OCI-LY1 (cell line): ENCODE results near the gene ARHGEF28.

Experiments
- H2AFZ ChIP-seq: fragments of 200-600 bp; sonication (generic), shearing (Covaris generic); 2 replicates; pipeline ENCODE4 v1.6.0; 2014; ENCODE audit warnings: antibody characterized with exemption, mild to moderate bottlenecking, low read length
- H3F3A ChIP-seq: fragments of 200-600 bp; sonication (generic), shearing (Covaris generic); 2 replicates; pipeline ENCODE4 v1.6.0; 2014; ENCODE audit warnings: mild to moderate bottlenecking, antibody characterized with exemption, low read length, moderate library complexity; ENCODE audit not compliant: insufficient read depth
- H3K27ac ChIP-seq: fragments of 200-600 bp; sonication (generic); 2 replicates; pipeline ENCODE4 v1.5.1; 2014; ENCODE audit warnings: low read length, mixed run types, mild to moderate bottlenecking, low read depth; ENCODE audit not compliant: poor library complexity, severe bottlenecking
- H3K27me3 ChIP-seq: fragments of 200-600 bp; sonication (generic); 2 replicates; pipeline ENCODE4 v1.6.0; 2014; ENCODE audit warnings: antibody characterized with exemption, mild to moderate bottlenecking, low read length, moderate library complexity; ENCODE audit not compliant: insufficient read depth
- H3K36me3 ChIP-seq: fragments of 200-600 bp; sonication (generic); 2 replicates; pipeline ENCODE4 v1.6.1; 2014; ENCODE audit warnings: mild to moderate bottlenecking, antibody characterized with exemption, low read length, moderate library complexity, mixed read lengths; ENCODE audit not compliant: insufficient read depth
- H3K4me1 ChIP-seq: fragments of 200-600 bp; sonication (generic); 2 replicates; pipeline ENCODE4 v1.5.1; 2014; ENCODE audit warnings: mild to moderate bottlenecking, low read length, moderate library complexity; ENCODE audit not compliant: insufficient read depth, severe bottlenecking
- H3K4me2 ChIP-seq: fragments of 200-600 bp; sonication (generic), shearing (Covaris generic); 2 replicates; pipeline ENCODE4 v1.6.1; 2014; ENCODE audit warnings: low read length
- H3K4me3 ChIP-seq: fragments of 200-600 bp; sonication (generic); 2 replicates; pipeline ENCODE4 v1.5.1; 2014; ENCODE audit warnings: low read length, low read depth, mild to moderate bottlenecking, mixed read lengths; ENCODE audit not compliant: poor library complexity, severe bottlenecking
- H3K79me2 ChIP-seq: fragments of 200-600 bp; shearing (Covaris generic); 2 replicates; pipeline ENCODE4 v1.6.1; 2016; ENCODE audit warnings: mixed run types, low read length, mixed read lengths; ENCODE audit not compliant: insufficient read depth
- H3K9ac ChIP-seq: fragments of 200-600 bp; sonication (generic), shearing (Covaris generic); 2 replicates; pipeline ENCODE4 v1.6.1; 2014; ENCODE audit warnings: mild to moderate bottlenecking, low read length, mixed read lengths
- H3K9me2 ChIP-seq: fragments of 200-600 bp; sonication (generic), shearing (Covaris generic); 2 replicates; pipeline ENCODE4 v1.6.1; 2014; ENCODE audit warnings: low read depth, mild to moderate bottlenecking, low read length, mixed read lengths
- H3K9me3 ChIP-seq: fragments of 200-600 bp; shearing (Covaris generic); 2 replicates; pipeline ENCODE4 v1.6.1; 2014; ENCODE audit warnings: low read length, mixed read lengths
- H4K20me1 ChIP-seq: fragments of 200-600 bp; sonication (generic), shearing (Covaris generic); 2 replicates; pipeline ENCODE4 v1.6.0; 2016; ENCODE audit warnings: mild to moderate bottlenecking, low read length; ENCODE audit not compliant: insufficient read depth
- CTCF ChIP-seq: fragments of 200-600 bp; sonication (generic), shearing (Covaris generic); IDR thresholded peaks from 2 replicates; pipeline ENCODE4 v1.5.1; 2017; ENCODE audit warnings: mild to moderate bottlenecking, antibody characterized with exemption, low read length, moderate library complexity, mixed read lengths
- EZH2 ChIP-seq: fragments of 200-600 bp; sonication (generic), shearing (Covaris generic); IDR thresholded peaks from 2 replicates; pipeline ENCODE4 v1.8.0; 2017; ENCODE audit warnings: borderline replicate concordance, mixed run types, mild to moderate bottlenecking, antibody characterized with exemption, low read length, moderate library complexity, mixed read lengths

ARHGEF28 gene

DNA sequence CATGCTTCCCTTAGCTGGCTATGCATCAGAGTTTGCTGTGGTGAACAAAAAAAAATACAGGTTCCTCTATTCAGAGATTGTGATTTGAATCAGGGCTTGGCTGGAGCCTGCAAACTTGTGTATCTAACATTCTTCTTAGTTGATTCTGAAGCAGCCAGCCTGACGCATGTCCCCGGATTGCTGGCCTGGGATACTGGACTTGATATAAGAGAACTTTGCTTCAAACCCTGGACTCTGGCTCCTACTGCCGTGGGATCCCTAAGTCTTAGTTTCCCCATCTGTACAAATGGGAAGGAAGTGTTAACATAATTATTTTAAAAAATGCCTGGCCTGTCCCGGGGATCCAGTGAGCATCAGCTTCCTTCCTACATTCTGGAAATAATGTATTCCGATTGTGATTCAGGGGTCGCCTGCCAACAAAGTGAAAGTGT lies 292.8 kb downstream of the ARHGEF28 start:
- no peak overlapping the region for H2AFZ ChIP-seq
- H3K9ac ChIP-seq, result no peak overlapping the region
- no peak overlapping the region for H3K4me3 ChIP-seq
- no peaks in the 10 kb centered on the region for H3K36me3 ChIP-seq
- H3K9me3 ChIP-seq, result no peaks in the 10 kb centered on the region
- H3K9me2 ChIP-seq, result no peaks in the 10 kb centered on the region
- H3K4me2 ChIP-seq, result no peak overlapping the region
- no peaks in the 10 kb centered on the region for H3K4me1 ChIP-seq
- no peaks in the 10 kb centered on the region for H3K27me3 ChIP-seq
- no peaks in the 10 kb centered on the region for H3K79me2 ChIP-seq
- no peak overlapping the region for H3K27ac ChIP-seq
- H3F3A ChIP-seq, result no peaks in the 10 kb centered on the region
- no peak for TF ChIP-seq EZH2
- TF ChIP-seq CTCF, result no peak
- H4K20me1 ChIP-seq, result no peaks in the 10 kb centered on the region

- H3K4me1 ChIP-seq, result no peaks in the 10 kb centered on the region
- H3K79me2 ChIP-seq, result no peaks in the 10 kb centered on the region
- no peak overlapping the region for H3K4me3 ChIP-seq
- H3K9ac ChIP-seq, result no peak overlapping the region
- no peak overlapping the region for H3K27ac ChIP-seq
- no peak overlapping the region for H2AFZ ChIP-seq
- H3F3A ChIP-seq, result no peaks in the 10 kb centered on the region
- H3K9me2 ChIP-seq, result no peaks in the 10 kb centered on the region
- H4K20me1 ChIP-seq, result no peaks in the 10 kb centered on the region
- H3K27me3 ChIP-seq, result no peaks in the 10 kb centered on the region
- no peaks in the 10 kb centered on the region for H3K36me3 ChIP-seq
- no peak for TF ChIP-seq EZH2
- no peak for TF ChIP-seq CTCF
- H3K4me2 ChIP-seq, result no peak overlapping the region
- H3K9me3 ChIP-seq, result no peaks in the 10 kb centered on the region
Measured at GRCh38 chr5:73921741-73922140, 295.7 kb downstream of the ARHGEF28 start.

DNA sequence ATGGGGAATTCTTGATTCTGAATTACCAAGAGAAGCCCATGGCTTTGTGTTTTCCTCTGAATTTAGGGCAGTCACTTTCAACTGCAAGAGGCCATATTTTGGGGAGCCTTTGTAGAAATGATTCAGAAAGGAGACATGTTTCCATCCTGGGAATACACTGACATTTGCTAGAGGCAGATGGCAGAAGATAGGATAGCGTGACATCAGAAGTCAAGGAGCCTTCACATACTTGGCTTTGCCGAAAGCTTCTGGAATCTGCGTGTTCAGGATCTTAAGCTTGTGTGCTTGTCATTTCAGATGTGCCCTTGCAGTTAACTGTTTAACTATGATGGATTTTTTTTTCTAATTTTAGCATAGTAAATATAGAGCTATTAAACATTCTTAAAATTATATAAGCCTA lies 296.2 kb downstream of the ARHGEF28 start:
- Histone ChIP-seq H3K79me2 (no peaks in the 10 kb centered on the region), H3K4me2 (no peak overlapping the region), H3F3A (no peaks in the 10 kb centered on the region), H3K27ac (no peak overlapping the region), H3K9me3 (no peaks in the 10 kb centered on the region), H3K36me3 (no peaks in the 10 kb centered on the region), H3K4me3 (no peak overlapping the region), H4K20me1 (no peaks in the 10 kb centered on the region), H3K4me1 (no peaks in the 10 kb centered on the region), H3K9ac (no peak overlapping the region), H3K9me2 (no peaks in the 10 kb centered on the region), H3K27me3 (no peaks in the 10 kb centered on the region), H2AFZ (no peak overlapping the region)
- TF ChIP-seq EZH2, result no peak
- no peak for TF ChIP-seq CTCF
